Measurements from ENCODE around the gene PPP1R1C. TPM values are rescaled to one million over a fixed set of nuclear protein-coding genes. Genes with fewer than 3 reads are reported as not detected.
A peak's percentile ranks its signal among the peaks of the same experiment; 100 is the strongest.

The PPP1R1C gene
- total RNA-seq, 1 experiment from 2014 or later: 2.0 TPM

DNA sequence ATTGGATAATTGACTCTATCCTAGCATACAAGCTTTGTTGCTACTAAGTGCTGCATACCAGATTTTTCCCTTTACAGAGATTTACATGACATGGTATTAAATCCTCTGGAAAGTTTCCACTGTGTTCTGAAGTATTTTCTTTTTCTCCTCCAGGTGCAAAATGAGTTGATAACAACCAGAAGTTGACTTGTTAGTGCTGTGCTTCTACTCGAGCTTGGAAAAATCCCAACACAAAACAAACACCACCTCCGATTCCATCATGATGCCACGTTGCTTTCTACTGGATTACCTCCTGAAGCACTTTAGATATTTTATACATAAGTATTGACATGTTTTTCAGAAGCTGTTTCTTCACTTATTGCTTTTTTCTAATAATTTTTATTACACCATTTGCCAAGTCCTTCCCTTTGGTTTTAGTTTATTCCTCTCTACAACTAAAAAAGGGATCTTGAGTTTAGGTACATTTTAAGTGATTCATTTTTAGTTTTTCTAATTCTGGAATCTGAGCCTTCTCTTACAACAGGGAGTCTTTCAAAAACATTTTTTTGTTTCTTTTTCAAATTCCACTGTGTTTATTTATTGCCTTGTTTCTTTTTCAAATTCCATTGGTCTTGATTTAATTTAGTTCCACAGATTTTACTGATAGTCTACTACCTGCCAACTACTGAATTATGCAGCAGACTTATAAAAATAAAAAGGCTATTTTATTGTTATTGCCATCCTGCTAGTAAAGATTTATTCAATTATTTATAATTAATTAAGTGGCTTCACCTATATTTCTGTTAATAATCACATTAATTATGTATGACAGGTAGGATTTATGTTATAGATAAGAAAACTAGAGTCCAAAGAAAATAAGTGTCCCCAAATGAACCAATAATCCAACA, 143.4 kb downstream of the PPP1R1C start:
- no peak overlapping the region for H3K27ac Mint-ChIP-seq (ENCODE audit: unreplicated experiment)

DNA sequence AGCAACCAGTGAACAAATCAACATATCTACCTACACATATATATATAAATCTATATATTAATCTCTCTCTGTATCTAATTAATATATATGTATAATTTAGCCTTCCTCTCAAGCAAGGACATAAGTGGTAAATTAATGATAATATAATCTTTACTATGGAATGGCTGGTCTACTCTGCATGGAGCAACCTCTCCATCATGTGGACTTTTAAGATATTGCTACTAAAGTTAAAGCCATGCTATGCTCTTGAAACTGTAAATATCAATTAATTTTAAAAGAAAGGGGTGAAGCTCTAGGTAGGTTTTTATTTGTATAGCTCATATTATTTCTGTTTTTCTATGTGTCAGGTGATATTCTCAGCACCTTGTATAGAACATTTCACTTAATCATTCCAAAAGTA, 147.0 kb downstream of the PPP1R1C start:
- no peak overlapping the region for H3K27ac Mint-ChIP-seq (ENCODE audit: unreplicated experiment)
- no peaks in the 10 kb centered on the region for H3K27me3 Mint-ChIP-seq (ENCODE audit: unreplicated experiment)
- intact Hi-C loops (cut with micrococcal nuclease; ENCODE audit: unreplicated experiment): loop anchor here (1.0 to 5.0 kb wide), 3 partner anchors 410 to 1028 kb away; no protein-coding TSS in a partner anchor
- H3K9me3 Mint-ChIP-seq (ENCODE audit: low read depth, unreplicated experiment): no peaks in the 10 kb centered on the region
- H3K36me3 Mint-ChIP-seq (ENCODE audit: insufficient read depth, unreplicated experiment): no peaks in the 10 kb centered on the region
- BruUV-seq (replicated peaks): no TSS peak
- TF ChIP-seq, protein P1, sequence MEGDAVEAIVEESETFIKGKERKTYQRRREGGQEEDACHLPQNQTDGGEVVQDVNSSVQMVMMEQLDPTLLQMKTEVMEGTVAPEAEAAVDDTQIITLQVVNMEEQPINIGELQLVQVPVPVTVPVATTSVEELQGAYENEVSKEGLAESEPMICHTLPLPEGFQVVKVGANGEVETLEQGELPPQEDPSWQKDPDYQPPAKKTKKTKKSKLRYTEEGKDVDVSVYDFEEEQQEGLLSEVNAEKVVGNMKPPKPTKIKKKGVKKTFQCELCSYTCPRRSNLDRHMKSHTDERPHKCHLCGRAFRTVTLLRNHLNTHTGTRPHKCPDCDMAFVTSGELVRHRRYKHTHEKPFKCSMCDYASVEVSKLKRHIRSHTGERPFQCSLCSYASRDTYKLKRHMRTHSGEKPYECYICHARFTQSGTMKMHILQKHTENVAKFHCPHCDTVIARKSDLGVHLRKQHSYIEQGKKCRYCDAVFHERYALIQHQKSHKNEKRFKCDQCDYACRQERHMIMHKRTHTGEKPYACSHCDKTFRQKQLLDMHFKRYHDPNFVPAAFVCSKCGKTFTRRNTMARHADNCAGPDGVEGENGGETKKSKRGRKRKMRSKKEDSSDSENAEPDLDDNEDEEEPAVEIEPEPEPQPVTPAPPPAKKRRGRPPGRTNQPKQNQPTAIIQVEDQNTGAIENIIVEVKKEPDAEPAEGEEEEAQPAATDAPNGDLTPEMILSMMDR (IDR thresholded peaks at IDR 0.05; ENCODE audit: unreplicated experiment): peak; percentile 18
- no peak for DNase-seq
- CTCF ChIA-PET: interaction anchor here (1.0 to 1.4 kb wide), 2 partner anchors 14 to 666 kb away, joined by 3 read pairs; no protein-coding TSS in a partner anchor
- no peak overlapping the region for H3K4me3 Mint-ChIP-seq (ENCODE audit: low read depth, unreplicated experiment)
- H3K4me1 Mint-ChIP-seq (ENCODE audit: low read depth, unreplicated experiment): no peaks in the 10 kb centered on the region

More for the DNA sequence above, 143.4 kb downstream of the PPP1R1C start:
- DNase-seq: no peak
- intact Hi-C loops (cut with micrococcal nuclease; ENCODE audit: unreplicated experiment): no loop called here
- Mint-ChIP-seq H3K36me3 (ENCODE audit: insufficient read depth, unreplicated experiment) (no peaks in the 10 kb centered on the region), H3K9me3 (ENCODE audit: low read depth, unreplicated experiment) (no peaks in the 10 kb centered on the region), H3K27me3 (ENCODE audit: unreplicated experiment) (no peaks in the 10 kb centered on the region), H3K4me1 (ENCODE audit: low read depth, unreplicated experiment) (no peaks in the 10 kb centered on the region), H3K4me3 (ENCODE audit: low read depth, unreplicated experiment) (no peak overlapping the region)
- CTCF ChIA-PET: interaction anchor here (1.1 kb wide), 1 partner anchor 546 kb away, joined by 8 read pairs; no protein-coding TSS in a partner anchor
- TF ChIP-seq, protein P1 (IDR thresholded peaks at IDR 0.05; ENCODE audit: unreplicated experiment): no peak
- BruUV-seq (replicated peaks): no TSS peak

DNA sequence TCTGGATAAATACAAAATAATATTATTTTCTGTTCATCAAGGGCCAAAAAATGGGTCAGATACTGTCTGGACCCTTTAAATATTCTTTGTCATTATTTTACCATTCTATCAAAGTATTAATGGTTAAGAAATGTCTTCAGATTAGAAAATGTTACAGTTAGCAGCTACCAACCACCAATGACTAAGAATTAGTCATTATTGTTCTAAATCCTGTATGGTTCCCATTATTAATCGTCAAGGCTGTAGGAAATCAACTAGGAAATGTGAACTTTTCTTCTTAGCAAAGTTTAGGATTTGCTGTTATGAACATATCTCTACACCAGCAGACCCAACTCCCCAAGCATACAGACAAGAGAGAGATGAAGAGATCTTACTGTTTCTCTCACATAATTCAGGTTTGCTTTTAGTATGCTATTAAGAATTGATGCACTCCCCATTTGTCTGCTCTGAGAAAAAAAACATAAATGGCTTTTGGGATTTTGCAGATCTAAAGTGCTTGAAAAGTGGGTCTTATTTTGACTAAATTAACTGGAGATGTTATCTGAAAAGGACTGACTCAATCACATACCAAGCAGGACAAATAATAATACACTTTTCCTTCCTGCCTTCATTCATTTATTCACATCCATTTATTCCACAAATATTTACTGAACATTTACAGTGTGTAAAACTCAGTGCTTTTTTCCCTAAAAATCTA, 147.7 kb downstream of the PPP1R1C start:
- no peak overlapping the region for H3K4me3 Mint-ChIP-seq (ENCODE audit: low read depth, unreplicated experiment)
- H3K4me1 Mint-ChIP-seq (ENCODE audit: low read depth, unreplicated experiment): no peaks in the 10 kb centered on the region
- CTCF ChIA-PET: interaction anchor here (1.4 kb wide), 1 partner anchor 667 kb away, joined by 3 read pairs; no protein-coding TSS in a partner anchor
- intact Hi-C loops (cut with micrococcal nuclease; ENCODE audit: unreplicated experiment): loop anchor here (5.0 kb wide), 1 partner anchor 411 kb away; no protein-coding TSS in a partner anchor
- TF ChIP-seq, protein P1 (IDR thresholded peaks at IDR 0.05; ENCODE audit: unreplicated experiment): no peak
- no peak for DNase-seq
- H3K36me3 Mint-ChIP-seq (ENCODE audit: insufficient read depth, unreplicated experiment): no peaks in the 10 kb centered on the region
- H3K27me3 Mint-ChIP-seq (ENCODE audit: unreplicated experiment): no peaks in the 10 kb centered on the region
- H3K9me3 Mint-ChIP-seq (ENCODE audit: low read depth, unreplicated experiment): no peaks in the 10 kb centered on the region
- BruUV-seq (replicated peaks): no TSS peak
- no peak overlapping the region for H3K27ac Mint-ChIP-seq (ENCODE audit: unreplicated experiment)

DNA sequence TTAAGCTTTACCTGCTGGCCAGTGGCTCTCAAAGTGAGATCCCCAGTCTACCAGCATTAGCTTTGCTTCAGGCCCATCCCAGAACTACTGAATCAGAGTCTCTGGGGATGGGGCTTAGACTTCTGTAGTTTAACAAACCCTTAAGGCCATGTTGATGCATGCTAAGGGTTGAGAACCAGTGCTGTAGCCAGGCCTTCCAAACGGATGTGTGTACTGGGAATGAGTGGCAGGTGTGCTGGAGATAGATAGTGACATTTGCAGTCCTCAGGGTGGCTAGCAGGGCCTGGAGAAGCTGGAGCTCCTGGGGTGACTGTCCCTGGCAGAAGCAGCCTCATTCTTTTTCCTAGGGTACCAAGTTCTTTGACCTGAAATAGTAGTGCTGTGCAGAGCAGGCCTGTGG, 148.5 kb downstream of the PPP1R1C start:
- intact Hi-C loops (cut with micrococcal nuclease; ENCODE audit: unreplicated experiment): loop anchor here (5.0 kb wide), 1 partner anchor 412 kb away; no protein-coding TSS in a partner anchor
- H3K9me3 Mint-ChIP-seq (ENCODE audit: low read depth, unreplicated experiment): no peaks in the 10 kb centered on the region
- no peaks in the 10 kb centered on the region for H3K27me3 Mint-ChIP-seq (ENCODE audit: unreplicated experiment)
- no peaks in the 10 kb centered on the region for H3K4me1 Mint-ChIP-seq (ENCODE audit: low read depth, unreplicated experiment)
- H3K4me3 Mint-ChIP-seq (ENCODE audit: low read depth, unreplicated experiment): no peak overlapping the region
- CTCF ChIA-PET: no interaction called here
- BruUV-seq (replicated peaks): no TSS peak
- DNase-seq: no peak
- TF ChIP-seq, protein P1 (IDR thresholded peaks at IDR 0.05; ENCODE audit: unreplicated experiment): no peak
- H3K27ac Mint-ChIP-seq (ENCODE audit: unreplicated experiment): no peak overlapping the region
- H3K36me3 Mint-ChIP-seq (ENCODE audit: insufficient read depth, unreplicated experiment): no peaks in the 10 kb centered on the region
